Dedifferentiated amniotic fluid mesenchymal stem cell (primary cell): ENCODE results near the gene COL17A1.

ENCODE experiments used
- DNase-seq: peaks from one replicate; pipeline ENCODE4 v3.0.0-alpha.2; 2016; ENCODE audit errors: extremely low spot score

Gene COL17A1

GRCh38 chr10:104033966-104034365 lies 51.7 kb downstream of the COL17A1 start:
- DNase-seq = no peak

DNA sequence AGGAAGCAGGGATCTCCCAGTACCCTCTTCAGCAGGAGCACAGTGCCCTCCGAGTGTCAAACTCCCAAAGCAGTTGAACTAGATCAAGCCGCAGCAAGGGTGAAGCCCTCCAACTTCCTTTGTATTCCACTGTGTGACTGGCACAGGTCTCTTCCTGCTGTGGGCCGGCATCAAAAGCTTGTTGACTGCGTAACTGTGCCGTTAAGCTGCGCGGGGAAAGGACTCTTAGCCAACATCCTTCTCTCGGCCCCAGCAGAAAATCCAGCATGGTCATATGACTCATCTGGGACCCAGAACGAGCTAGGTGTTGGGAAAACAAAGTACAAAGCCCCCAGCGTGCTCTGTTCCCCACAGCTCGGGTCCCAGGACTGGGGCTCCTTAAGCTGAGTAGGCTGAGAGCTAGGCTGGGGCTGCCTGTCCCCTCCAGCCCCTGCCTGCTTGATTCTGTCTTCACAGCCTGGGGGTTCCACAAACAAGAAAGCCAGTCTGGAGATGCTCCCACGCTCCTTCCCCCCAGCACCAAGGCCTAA lies 52.2 kb downstream of the COL17A1 start:
- no peak for DNase-seq

DNA sequence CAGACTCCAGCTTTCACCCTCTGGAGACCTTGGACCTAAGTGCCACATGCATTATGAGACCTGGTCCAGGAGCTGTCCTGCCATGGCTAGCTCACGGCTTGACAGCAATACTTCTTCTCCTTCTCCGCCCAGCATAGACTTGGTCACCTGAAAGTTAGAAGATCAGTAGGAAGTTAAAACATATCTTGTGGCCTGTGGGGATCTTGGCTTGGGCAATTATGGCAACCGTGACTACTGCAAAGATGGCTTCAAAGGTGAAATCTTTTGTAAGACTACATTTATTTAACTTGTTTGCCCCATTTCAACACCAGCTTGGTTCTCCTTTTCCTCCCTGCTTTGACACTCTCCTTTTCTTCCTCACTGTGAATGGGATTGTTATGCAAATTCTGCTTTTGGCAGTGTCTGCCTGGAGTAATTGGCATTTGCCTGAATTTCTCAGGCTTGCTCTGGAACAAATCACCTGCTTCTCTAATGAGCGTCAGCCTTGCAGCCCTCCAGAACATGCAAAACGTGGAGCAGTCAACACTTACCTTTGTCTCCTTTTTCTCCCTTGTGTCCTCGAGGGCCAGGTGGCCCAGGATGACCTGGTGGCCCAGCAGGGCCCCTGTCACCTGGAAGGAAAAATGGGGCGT lies 53.4 kb downstream of the COL17A1 start:
- no peak for DNase-seq

DNA sequence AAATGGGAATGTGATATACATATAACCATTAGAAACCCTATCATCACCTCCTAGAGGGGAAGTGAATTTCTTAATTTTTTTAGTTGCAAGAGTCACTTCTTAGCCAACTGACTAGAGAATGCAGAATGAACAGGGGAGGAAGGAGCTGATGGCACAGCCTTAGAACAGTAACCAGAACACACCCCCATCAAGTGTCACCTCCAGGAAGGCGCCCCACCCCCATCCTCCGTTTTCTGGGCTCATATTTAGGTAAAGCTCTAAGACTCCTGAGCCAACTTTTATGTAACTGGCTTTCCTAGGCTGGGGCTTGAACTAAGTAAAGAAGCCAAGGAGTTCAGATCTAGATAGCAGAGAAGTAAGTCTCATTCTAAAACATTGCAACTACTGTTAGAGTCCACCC lies 54.0 kb downstream of the COL17A1 start:
- no peak for DNase-seq

DNA sequence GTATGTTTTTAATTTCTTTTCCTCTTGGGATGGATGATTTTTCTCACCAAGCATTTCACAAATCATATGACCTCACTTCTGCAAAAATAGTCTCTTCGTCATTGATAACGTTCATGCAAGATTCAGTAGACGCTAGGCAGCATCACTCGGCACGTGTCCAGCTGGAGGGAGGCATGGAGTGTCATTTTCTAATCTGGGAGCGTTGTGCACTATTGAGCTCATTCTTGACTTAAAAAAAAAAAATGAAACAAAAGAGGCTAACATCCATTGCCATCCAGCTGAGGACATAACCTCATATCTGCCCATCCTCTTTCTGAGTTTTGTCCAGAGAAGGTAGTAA lies 56.2 kb downstream of the COL17A1 start:
- no peak for DNase-seq

GRCh38 chr10:104028823-104029520 lies 56.7 kb downstream of the COL17A1 start:
- no peak for DNase-seq

- no peak for DNase-seq
Observed at GRCh38 chr10:104028146-104028545, 57.5 kb downstream of the COL17A1 start.

DNA sequence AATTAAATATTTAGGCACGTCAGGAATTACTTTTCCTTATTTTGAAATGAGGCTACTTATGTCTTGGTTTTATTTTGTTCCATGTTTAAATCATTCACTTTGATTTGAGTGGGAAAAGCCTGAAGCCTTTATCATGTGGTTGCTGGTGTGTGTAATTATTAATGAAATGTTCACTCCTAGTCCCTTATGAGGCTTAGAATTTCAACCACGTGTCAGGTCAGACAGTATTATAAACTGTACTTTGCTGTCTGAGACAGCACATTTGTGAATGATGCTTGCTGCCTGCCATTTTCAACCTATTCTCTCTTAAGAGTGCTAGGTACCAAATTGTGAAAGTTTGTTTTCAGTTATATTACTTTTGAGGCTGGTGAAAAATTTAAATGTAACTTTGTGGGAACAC lies 58.9 kb downstream of the COL17A1 start:
- no peak for DNase-seq

DNA sequence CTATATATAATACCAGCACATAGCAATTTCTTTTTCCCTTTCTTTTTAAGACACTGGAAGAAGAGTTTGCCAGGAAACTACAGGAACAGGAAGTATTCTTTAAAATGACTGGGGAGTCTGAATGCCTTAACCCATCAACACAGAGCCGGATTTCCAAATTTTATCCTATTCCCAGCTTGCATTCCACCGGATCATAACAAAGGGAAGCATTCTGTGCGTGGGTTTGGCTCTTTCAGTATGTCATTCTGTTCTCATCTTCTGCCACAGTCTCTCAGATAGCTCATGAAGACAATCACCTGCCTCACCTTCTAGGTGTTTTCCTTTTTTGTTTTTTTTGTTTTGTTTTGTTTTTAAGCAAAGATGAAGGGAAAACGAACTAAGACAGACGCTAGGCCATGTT lies 60.2 kb downstream of the COL17A1 start:
- no peak for DNase-seq

DNA sequence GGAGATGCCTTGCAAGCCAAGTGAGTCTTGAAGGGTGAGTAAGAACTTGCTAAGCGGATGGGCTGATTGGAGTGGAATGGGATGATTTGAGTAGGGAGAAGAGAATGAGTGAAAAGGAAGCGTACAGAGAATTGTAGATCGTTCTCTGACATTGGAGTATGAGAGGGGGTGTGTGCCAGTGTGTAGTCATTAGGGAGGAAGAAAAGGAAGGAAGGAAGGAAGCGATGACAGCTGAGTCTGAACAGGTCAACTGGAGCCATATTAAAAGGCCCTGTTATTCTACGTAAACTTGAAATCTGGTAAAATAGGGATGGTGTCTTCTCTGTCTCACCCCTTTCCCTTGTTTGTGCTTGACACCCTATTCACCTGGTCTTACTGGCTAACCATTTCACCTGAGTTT lies 63.7 kb downstream of the COL17A1 start:
- no peak for DNase-seq

GRCh38 chr10:104021246-104021645 lies 64.4 kb downstream of the COL17A1 start:
- DNase-seq = no peak

DNA sequence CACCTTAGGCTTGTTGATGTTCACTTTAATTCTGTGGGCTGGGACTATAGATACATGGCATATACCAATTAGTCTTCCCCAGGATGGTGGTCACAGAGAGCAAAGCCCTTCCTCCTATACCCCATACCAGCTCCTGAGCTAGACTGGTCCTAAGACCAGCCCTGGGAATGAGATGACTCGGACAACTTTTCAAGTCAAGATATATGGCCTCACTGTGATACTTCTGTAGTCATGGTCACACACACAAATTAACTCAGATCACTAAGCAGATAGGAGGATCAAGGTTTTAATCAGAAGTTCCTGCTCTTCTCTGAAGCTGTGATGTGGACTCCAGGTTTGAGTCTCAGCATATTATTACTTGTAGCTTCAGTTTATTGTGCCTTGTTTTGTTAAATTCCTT lies 65.7 kb downstream of the COL17A1 start:
- no peak for DNase-seq

GRCh38 chr10:104018471-104018870 lies 67.2 kb downstream of the COL17A1 start:
- no peak for DNase-seq

- DNase-seq = no peak
Observed at GRCh38 chr10:104016661-104017060, 69.0 kb downstream of the COL17A1 start.

DNA sequence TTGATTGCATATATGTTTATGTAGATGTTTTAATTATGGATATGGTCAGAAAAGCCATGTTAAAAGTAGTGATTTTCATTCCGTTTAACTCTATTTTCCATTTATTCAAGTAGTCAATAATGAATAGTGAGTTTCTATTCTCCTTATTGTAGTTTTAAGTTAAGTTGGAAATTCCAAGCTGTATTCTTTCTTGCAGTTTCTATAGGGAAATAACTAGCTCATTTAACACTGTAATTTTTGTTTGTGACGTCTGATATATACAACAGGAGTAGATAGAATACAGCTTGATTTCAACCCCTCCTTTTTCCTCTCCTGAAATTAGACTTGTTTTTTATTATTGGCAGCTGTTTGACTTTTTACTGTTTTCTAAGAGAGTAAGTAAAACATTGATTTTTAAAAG lies 71.5 kb downstream of the COL17A1 start:
- no peak for DNase-seq

DNA sequence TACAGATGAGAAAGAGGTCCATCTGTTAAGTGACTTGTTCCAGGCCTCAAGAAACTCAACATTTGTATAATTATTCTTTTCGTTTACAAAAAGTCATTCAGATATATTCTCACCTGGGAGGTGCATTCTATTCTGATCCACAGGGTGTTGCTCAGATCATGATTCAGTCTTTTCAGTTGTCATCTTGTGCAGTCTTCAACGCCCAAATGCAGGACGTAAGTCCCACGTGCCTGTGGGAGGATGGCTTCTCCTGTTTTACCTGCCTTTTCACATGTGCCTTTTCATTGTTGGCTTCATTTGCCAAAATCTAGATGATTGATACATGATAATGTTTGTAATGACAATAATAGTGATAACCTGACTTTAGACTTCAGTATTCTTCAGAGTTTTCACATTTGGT lies 72.2 kb downstream of the COL17A1 start:
- DNase-seq = no peak

- no peak for DNase-seq
Observed at GRCh38 chr10:104011904-104012303, 73.8 kb downstream of the COL17A1 start.

DNA sequence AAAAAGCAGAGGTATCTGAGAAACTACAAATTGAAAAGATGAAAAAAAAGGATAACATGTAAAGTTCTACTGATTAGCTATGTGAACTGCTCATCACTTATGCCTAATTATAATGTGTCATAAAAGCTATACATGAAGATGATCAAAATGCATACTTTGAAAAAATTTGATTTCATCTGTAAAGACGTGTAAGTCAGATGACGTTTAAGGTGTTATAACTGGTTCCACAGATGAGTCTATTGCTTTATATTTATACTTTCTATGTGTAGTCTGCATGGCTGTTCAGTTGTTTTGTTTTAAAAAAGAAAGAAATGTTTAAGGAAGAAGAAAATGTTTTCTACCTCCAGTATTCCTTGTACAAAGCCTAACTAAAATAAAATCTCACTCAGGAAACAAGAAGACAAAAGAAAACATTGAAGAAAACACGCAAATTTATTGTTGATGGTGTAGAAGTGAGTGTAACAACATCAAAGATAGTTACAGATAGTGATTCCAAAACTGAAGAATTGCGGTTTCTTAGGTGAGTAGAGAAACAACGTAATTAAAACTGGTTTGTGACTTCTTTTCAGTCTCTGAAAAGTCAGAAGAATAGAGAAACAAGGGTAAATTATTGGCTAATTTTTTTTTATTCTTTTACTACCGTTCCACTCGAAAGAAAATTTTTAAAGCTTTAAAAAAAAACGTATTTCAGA lies 80.4 kb downstream of the COL17A1 start:
- DNase-seq = no peak

- no peak for DNase-seq
Observed at GRCh38 chr10:104002911-104003310, 82.8 kb downstream of the COL17A1 start.

GRCh38 chr10:103998805-103999204 lies 86.9 kb downstream of the COL17A1 start:
- DNase-seq = no peak

DNA sequence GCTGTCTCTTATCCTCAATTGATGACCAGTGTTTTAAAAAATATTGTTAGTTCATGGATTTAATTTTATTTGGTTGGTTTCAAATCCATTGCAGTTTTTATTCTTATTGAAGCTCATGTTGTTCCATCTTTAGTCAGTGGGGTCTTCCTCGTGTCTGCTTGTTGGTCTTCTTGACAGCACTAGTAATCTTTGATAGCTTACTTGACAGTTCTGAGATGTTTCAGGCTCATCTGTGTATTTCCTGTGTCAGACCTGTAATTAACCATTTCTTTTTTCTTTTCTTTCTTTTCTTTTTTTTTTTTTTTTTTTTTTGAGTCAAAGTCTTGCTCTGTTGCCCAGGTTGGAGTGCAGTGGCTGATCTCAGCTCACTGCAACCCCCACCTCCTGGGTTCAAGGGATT lies 90.5 kb downstream of the COL17A1 start:
- DNase-seq = no peak

GRCh38 chr10:103991393-103992128 lies 94.1 kb downstream of the COL17A1 start:
- DNase-seq = no peak
